ENCODE measurements around the gene SP140L. TPM values are rescaled to one million over a fixed set of nuclear protein-coding genes. Genes with fewer than 3 reads are reported as not detected.

Gene SP140L
- total and polyA plus RNA-seq, 7 donors, result 1.6 to 6.7 (median 3.7) TPM

GRCh38 chr2:230444832-230445231 is 117.8 kb downstream of the SP140L start:
- H3K4me1 ChIP-seq, result no peaks in the 10 kb centered on the region

GRCh38 chr2:230447036-230447435 is 120.0 kb downstream of the SP140L start:
- Histone ChIP-seq H3K9me3 (no peaks in the 10 kb centered on the region), H3K4me3 (no peak overlapping the region), H3K36me3 (ENCODE audit: insufficient read depth in 1 of 2, low read depth in 1 of 2) (peaks cover 3 to 54% of the 10 kb centered on the region in 2 donors), H3K27me3 (ENCODE audit: insufficient read depth in 3 of 3, low read length in 2 of 3) (no peaks in the 10 kb centered on the region), H3K27ac (no peak overlapping the region), H3K4me1 (no peaks in the 10 kb centered on the region)
- no peak for DNase-seq
- TF ChIP-seq, protein P1, sequence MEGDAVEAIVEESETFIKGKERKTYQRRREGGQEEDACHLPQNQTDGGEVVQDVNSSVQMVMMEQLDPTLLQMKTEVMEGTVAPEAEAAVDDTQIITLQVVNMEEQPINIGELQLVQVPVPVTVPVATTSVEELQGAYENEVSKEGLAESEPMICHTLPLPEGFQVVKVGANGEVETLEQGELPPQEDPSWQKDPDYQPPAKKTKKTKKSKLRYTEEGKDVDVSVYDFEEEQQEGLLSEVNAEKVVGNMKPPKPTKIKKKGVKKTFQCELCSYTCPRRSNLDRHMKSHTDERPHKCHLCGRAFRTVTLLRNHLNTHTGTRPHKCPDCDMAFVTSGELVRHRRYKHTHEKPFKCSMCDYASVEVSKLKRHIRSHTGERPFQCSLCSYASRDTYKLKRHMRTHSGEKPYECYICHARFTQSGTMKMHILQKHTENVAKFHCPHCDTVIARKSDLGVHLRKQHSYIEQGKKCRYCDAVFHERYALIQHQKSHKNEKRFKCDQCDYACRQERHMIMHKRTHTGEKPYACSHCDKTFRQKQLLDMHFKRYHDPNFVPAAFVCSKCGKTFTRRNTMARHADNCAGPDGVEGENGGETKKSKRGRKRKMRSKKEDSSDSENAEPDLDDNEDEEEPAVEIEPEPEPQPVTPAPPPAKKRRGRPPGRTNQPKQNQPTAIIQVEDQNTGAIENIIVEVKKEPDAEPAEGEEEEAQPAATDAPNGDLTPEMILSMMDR (IDR thresholded peaks at IDR 0.05), result no peak
- 79 to 87% (median 80%) methylated on average over 7 of the region's 7 CpGs for WGBS, 3 donors
- intact Hi-C loops (cut with DNase I), result no loop called here
- ATAC-seq, result no peak

More at GRCh38 chr2:230444832-230445231, 117.8 kb downstream of the SP140L start:
- H3K9me3 ChIP-seq, result no peaks in the 10 kb centered on the region
- intact Hi-C loops (cut with DNase I), result no loop called here
- 83 to 90% (median 86%) methylated on average over 2 of the region's 2 CpGs for WGBS, 3 donors
- no peak overlapping the region for H3K27ac ChIP-seq
- no peaks in the 10 kb centered on the region for H3K27me3 ChIP-seq (ENCODE audit: insufficient read depth in 3 of 3, low read length in 2 of 3)
- TF ChIP-seq, protein P1 (IDR thresholded peaks at IDR 0.05), result no peak
- no peak for ATAC-seq
- H3K4me3 ChIP-seq, result no peak overlapping the region
- DNase-seq, result no peak
- peaks cover 3 to 45% of the 10 kb centered on the region in 2 donors for H3K36me3 ChIP-seq (ENCODE audit: insufficient read depth in 1 of 2, low read depth in 1 of 2)

DNA sequence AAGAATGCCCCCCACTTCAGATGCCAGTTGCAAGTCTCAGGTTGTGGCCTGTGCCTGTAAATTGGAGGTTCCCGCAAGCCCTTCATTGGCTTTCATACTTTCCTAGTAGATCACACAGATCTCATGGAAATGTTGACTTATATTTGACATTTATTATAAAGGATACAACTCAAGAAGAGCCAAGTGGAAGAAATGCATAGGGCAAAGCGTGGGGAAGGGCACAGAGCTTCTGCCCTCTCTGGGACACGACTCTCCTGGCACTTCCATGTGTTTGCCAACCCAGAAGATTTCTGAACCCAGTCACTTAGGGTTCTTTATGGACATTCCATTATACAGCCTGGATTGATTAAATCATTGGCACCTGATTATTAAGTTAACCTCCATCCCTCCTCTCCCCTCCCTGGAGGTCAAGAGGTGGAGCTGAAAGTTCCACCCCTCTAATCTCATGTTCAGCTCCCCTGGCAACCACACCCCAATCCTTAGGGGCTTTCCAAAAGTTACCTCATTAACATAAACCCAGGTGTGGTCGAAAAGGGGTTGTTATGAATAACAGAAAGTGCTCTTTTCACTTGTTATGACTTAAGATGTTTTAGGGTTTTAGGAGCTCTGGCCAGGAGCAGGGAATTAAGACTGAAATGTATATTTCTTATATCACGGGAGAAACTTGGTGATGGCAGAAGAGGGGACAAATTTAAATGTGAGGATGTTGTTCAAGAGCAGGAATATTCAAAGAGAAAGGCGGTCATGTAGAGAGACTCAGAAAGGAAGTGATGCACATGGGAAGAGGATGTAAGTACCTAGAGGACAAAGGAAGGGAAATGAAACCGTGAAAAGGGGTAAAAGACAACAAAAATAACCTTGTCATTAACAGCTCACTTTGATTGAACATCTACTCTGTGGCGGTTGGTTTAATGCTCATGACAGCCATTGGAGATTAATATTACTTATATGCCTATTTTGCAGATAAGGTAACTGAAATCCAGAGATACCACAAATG is 120.8 kb downstream of the SP140L start:
- H3K36me3 ChIP-seq (ENCODE audit: insufficient read depth in 1 of 2, low read depth in 1 of 2), result peaks cover 3 to 54% of the 10 kb centered on the region in 2 donors
- 82 to 84% (median 84%) methylated on average over 8 of the region's 8 CpGs for WGBS, 3 donors
- TF ChIP-seq, protein P1 (IDR thresholded peaks at IDR 0.05), result no peak
- no peak overlapping the region for H3K27ac ChIP-seq
- H3K9me3 ChIP-seq, result no peaks in the 10 kb centered on the region
- no peaks in the 10 kb centered on the region for H3K27me3 ChIP-seq (ENCODE audit: insufficient read depth in 3 of 3, low read length in 2 of 3)
- intact Hi-C loops (cut with DNase I), result no loop called here
- H3K4me3 ChIP-seq, result no peak overlapping the region
- DNase-seq (no peak), ATAC-seq (no peak)
- H3K4me1 ChIP-seq, result no peaks in the 10 kb centered on the region

- intact Hi-C loops (cut with DNase I), result no loop called here
- Histone ChIP-seq H3K4me1 (no peaks in the 10 kb centered on the region), H3K36me3 (ENCODE audit: insufficient read depth in 1 of 2, low read depth in 1 of 2) (peaks cover 0 to 48% of the 10 kb centered on the region in 2 donors), H3K4me3 (no peak overlapping the region), H3K27me3 (ENCODE audit: insufficient read depth in 3 of 3, low read length in 2 of 3) (no peaks in the 10 kb centered on the region), H3K9me3 (no peaks in the 10 kb centered on the region), H3K27ac (no peak overlapping the region)
- ATAC-seq, result no peak
- TF ChIP-seq, protein P1 (IDR thresholded peaks at IDR 0.05), result no peak
- DNase-seq, result no peak
- WGBS, 3 donors, result 85 to 89% (median 87%) methylated on average over 6 of the region's 6 CpGs
Measured at GRCh38 chr2:230449901-230450467, 123.0 kb downstream of the SP140L start.
